Measurements from ENCODE around the gene MDM2. TPM values are rescaled to one million over a fixed set of nuclear protein-coding genes. Genes with fewer than 3 reads are reported as not detected.

MDM2 gene
- total and polyA plus RNA-seq, 2 of the 13 experiments (the other 11 are each of a cell fraction or from before 2014, with no cell fraction given): 29.3 to 314 TPM

GRCh38 chr12:68804657-68805591 lies 3.1 kb upstream of the MDM2 start (continued):
- TF ChIP-seq PBX2 (CRISPR knock-in tag; IDR thresholded peaks at IDR 0.05) (peak; percentile 85), ZBTB46 (CRISPR knock-in tag; IDR thresholded peaks at IDR 0.05; ENCODE audit: borderline replicate concordance) (no peak), GATAD1 (CRISPR knock-in tag; IDR thresholded peaks at IDR 0.05) (peak; percentile 54; the same call in 1 of the 2 replicates), FOXM1 (CRISPR knock-in tag; IDR thresholded peaks at IDR 0.05) (no peak), DRAP1 (CRISPR knock-in tag; IDR thresholded peaks at IDR 0.05) (peak; percentile 91), ZNF136 (CRISPR knock-in tag; IDR thresholded peaks at IDR 0.05; ENCODE audit: low read depth) (peak; percentile 59; the same call in 1 of the 2 replicates), PRPF4 (IDR thresholded peaks at IDR 0.05; ENCODE audit: low read depth, low read length, poor library complexity, severe bottlenecking) (no peak), ZNF326 (CRISPR knock-in tag; IDR thresholded peaks at IDR 0.05; ENCODE audit: borderline replicate concordance) (no peak), ZNF775 (CRISPR knock-in tag; IDR thresholded peaks at IDR 0.05; ENCODE audit: borderline replicate concordance) (peak; percentile 85; the same call in 1 of the 2 replicates), PLSCR1 (CRISPR knock-in tag; IDR thresholded peaks at IDR 0.05; ENCODE audit: borderline replicate concordance) (no peak), ZNF879 (CRISPR knock-in tag; IDR thresholded peaks at IDR 0.05) (0 out of 2 replicates have a peak, but pooled peaks have one; percentile 58), TOE1 (CRISPR knock-in tag; IDR thresholded peaks at IDR 0.05) (no peak), MZF1 (CRISPR knock-in tag; IDR thresholded peaks at IDR 0.05; ENCODE audit: borderline replicate concordance) (no peak), PATZ1 (CRISPR knock-in tag; IDR thresholded peaks at IDR 0.05) (peak; percentile 69), GLI4 (CRISPR knock-in tag; IDR thresholded peaks at IDR 0.05; ENCODE audit: borderline replicate concordance) (no peak), RBM22 (optimal IDR thresholded peaks at IDR 0.05; ENCODE audit: low read length) (peak; percentile 21), KLF11 (CRISPR knock-in tag; IDR thresholded peaks at IDR 0.05) (no peak), ZBTB38 (CRISPR knock-in tag; IDR thresholded peaks at IDR 0.05) (peak; percentile 86), TBP (CRISPR knock-in tag; IDR thresholded peaks at IDR 0.05) (no peak), MXD3 (CRISPR knock-in tag; IDR thresholded peaks at IDR 0.05) (peak; percentile 70), JUNB (CRISPR knock-in tag; IDR thresholded peaks at IDR 0.05; ENCODE audit: borderline replicate concordance) (peak; percentile 70; the same call in 1 of the 2 replicates), KDM3A (CRISPR knock-in tag; IDR thresholded peaks at IDR 0.05; ENCODE audit: low read depth) (peak; percentile 80; the same call in 1 of the 2 replicates)

Data from HepG2 (cell line).